Measurements from ENCODE around the gene ABLIM1. TPM values are rescaled to one million over a fixed set of nuclear protein-coding genes. Genes with fewer than 3 reads are reported as not detected.

Gene ABLIM1
- total and polyA plus RNA-seq, 2 of the 4 experiments (the other 2 are of a cell fraction): 7.7 to 9.9 TPM

DNA sequence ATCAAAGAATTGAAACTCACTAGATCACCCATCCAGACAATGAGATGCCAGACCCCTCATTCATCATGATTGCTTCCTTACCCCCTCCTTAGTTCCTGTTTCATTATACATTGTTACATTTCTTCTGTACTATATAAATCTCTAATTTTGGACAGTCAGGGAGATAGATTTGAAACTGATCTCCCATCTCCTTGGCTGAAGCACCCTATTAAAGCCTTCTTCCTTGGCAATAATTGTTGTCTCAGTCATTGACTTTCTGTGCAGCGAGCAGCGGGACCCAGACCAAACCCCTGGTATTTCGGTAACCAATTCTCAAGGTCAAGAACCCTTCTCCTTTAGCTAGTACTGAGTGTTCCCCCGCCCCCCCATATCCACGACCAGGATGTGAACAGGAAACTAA is 100.2 kb downstream of the ABLIM1 start:
- no peaks in the 10 kb centered on the region for H3K36me3 ChIP-seq (ENCODE audit: control insufficient read depth, insufficient read depth, low read length)
- H3K4me2 ChIP-seq (ENCODE audit: low read depth, low read length): no peak overlapping the region
- no peak overlapping the region for H3K56ac ChIP-seq (ENCODE audit: extremely low read depth, insufficient read depth, low read length)
- no peak overlapping the region for H3K23ac ChIP-seq (ENCODE audit: low read depth, low read length)
- no peak overlapping the region for H4K8ac ChIP-seq (ENCODE audit: low read depth in 2 of 2, low read length in 2 of 2)
- BruUV-seq (replicated peaks): no TSS peak
- peaks cover 8% of the 10 kb centered on the region for H3K9me3 ChIP-seq (ENCODE audit: control insufficient read depth, insufficient read depth, low read length)
- H2BK120ac ChIP-seq (ENCODE audit: low read depth, low read length): no peak overlapping the region
- dilution Hi-C loops (cut with HindIII; ENCODE audit: low sequenced_read_pairs, unreplicated experiment): no loop called here
- intact Hi-C loops (cut with micrococcal nuclease): no loop called here
- no peak overlapping the region for H2BK5ac ChIP-seq (ENCODE audit: low read depth, low read length, poor library complexity, severe bottlenecking)
- no peak overlapping the region for H3K14ac ChIP-seq (replicated peaks; ENCODE audit: low read depth, low read length)
- 94% methylated on average over 3 of the region's 5 CpGs; no CpG with 5 or more reads in 1 of the 2 experiments for WGBS, 2 experiments (ENCODE audit: extremely low coverage in 2 of 2, insufficient read length in 1 of 2)
- no peak overlapping the region for H3K18ac ChIP-seq (ENCODE audit: low read depth, low read length)
- in situ Hi-C loops (cut with MboI; ENCODE audit: low sequenced_read_pairs): no loop called here
- H3K79me1 ChIP-seq (ENCODE audit: low read depth in 1 of 2, low read length in 2 of 2): no peaks in the 10 kb centered on the region
- ChIA-PET POLR2A (ENCODE audit: unreplicated experiment) (no interaction called here), CTCF (no interaction called here)
- H3K4ac ChIP-seq (ENCODE audit: low read depth, low read length): no peak overlapping the region
- no peaks in the 10 kb centered on the region for H4K20me1 ChIP-seq (ENCODE audit: insufficient read depth, low read length)
- H2BK15ac ChIP-seq (ENCODE audit: low read depth, low read length): no peak overlapping the region
- no peak overlapping the region for H2AK5ac ChIP-seq (ENCODE audit: low read depth, low read length)
- TF ChIP-seq RCOR1 (IDR thresholded peaks at IDR 0.05; ENCODE audit: insufficient replicate concordance, low read length) (no peak), MAFK (IDR thresholded peaks at IDR 0.05; ENCODE audit: low read depth, low read length) (no peak), RFX5 (IDR thresholded peaks at IDR 0.05; ENCODE audit: low read depth, low read length) (no peak), RAD21 (IDR thresholded peaks at IDR 0.05; ENCODE audit: low read length) (no peak), FOS (IDR thresholded peaks at IDR 0.05; ENCODE audit: low read depth, low read length) (no peak), SMC3 (IDR thresholded peaks at IDR 0.05; ENCODE audit: low read depth, low read length) (no peak)
- TF ChIP-seq, protein P1, sequence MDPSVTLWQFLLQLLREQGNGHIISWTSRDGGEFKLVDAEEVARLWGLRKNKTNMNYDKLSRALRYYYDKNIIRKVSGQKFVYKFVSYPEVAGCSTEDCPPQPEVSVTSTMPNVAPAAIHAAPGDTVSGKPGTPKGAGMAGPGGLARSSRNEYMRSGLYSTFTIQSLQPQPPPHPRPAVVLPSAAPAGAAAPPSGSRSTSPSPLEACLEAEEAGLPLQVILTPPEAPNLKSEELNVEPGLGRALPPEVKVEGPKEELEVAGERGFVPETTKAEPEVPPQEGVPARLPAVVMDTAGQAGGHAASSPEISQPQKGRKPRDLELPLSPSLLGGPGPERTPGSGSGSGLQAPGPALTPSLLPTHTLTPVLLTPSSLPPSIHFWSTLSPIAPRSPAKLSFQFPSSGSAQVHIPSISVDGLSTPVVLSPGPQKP (IDR thresholded peaks at IDR 0.05; ENCODE audit: borderline replicate concordance, low read depth, low read length): no peak
- no peak overlapping the region for H2AFZ ChIP-seq (replicated peaks; ENCODE audit: low read length, poor library complexity)
- H2BK20ac ChIP-seq (ENCODE audit: low read depth, low read length): no peak overlapping the region
- H3K4me1 ChIP-seq (ENCODE audit: control insufficient read depth, insufficient read depth, low read length): no peaks in the 10 kb centered on the region
- DNase-seq: no peak
- no peak overlapping the region for H3K27ac ChIP-seq (ENCODE audit: insufficient read depth, low read length)
- no peak overlapping the region for H4K91ac ChIP-seq (ENCODE audit: insufficient read depth, low read depth, low read length)
- H3K9me1 ChIP-seq (ENCODE audit: insufficient read depth, low read length): no peaks in the 10 kb centered on the region
- no peak overlapping the region for H4K5ac ChIP-seq (ENCODE audit: low read depth, low read length)
- H3K4me3 ChIP-seq (ENCODE audit: insufficient read depth, low read depth, low read length): no peak overlapping the region
- H2AK9ac ChIP-seq (replicated peaks; ENCODE audit: low read depth, low read length, poor library complexity): no peak overlapping the region
- H3K27me3 ChIP-seq (ENCODE audit: control insufficient read depth, insufficient read depth, low read length): peaks cover 4% of the 10 kb centered on the region
- ATAC-seq (ENCODE audit: low read depth): no peak
- no peak overlapping the region for H3K9ac ChIP-seq (ENCODE audit: low read depth, low read length)

Data from IMR-90 (cell line).